HepG2 (cell line): ENCODE results near the gene SIGLEC6. TPM values are rescaled to one million over a fixed set of nuclear protein-coding genes. Genes with fewer than 3 reads are reported as not detected.

Experiments used
- ARNT2 ChIP-seq: sonication (generic); formaldehyde crosslinking; IDR thresholded peaks from 2 replicates; pipeline ENCODE4 v1.8.0; 2022; ENCODE audit warnings: mild to moderate bottlenecking, low read depth, missing genetic modification reagents, moderate library complexity
- CENPX ChIP-seq: sonication (generic); formaldehyde crosslinking; IDR thresholded peaks from 2 replicates; pipeline ENCODE4 v1.9.0; 2021; ENCODE audit warnings: mild to moderate bottlenecking, missing genetic modification reagents, moderate library complexity
- HMGA1 ChIP-seq: sonication (generic); formaldehyde crosslinking; conservative IDR thresholded peaks from 2 replicates; pipeline ENCODE4 v1.4.0; 2020; ENCODE audit warnings: missing genetic modification reagents
- MXI1 ChIP-seq: IDR thresholded peaks from 3 replicates; pipeline ENCODE4 v1.6.1; 2012; ENCODE audit warnings: low read depth, low read length, inconsistent platforms, borderline replicate concordance
- MZF1 ChIP-seq: sonication (generic); formaldehyde crosslinking; IDR thresholded peaks from 2 replicates; pipeline ENCODE4 v1.8.1; 2023; ENCODE audit warnings: mild to moderate bottlenecking, missing genetic modification reagents, borderline replicate concordance
- PHF21A ChIP-seq: sonication (generic); formaldehyde crosslinking; IDR thresholded peaks from 2 replicates; pipeline ENCODE4 v1.5.0; 2020; ENCODE audit warnings: mild to moderate bottlenecking, missing genetic modification reagents
- POLR2AphosphoS5 ChIP-seq: IDR thresholded peaks from 2 replicates; pipeline ENCODE4 v1.6.1; 2012; ENCODE audit warnings: low read depth, low read length
- RBM39 ChIP-seq: fragments of 200-400 bp; formaldehyde crosslinking; IDR thresholded peaks from one replicate; pipeline ENCODE4 v1.6.1; 2018; ENCODE audit warnings: antibody characterized with exemption, mild to moderate bottlenecking, low read depth, low read length; ENCODE audit not compliant: poor library complexity, severe bottlenecking
- RCOR2 ChIP-seq: IDR thresholded peaks from 2 replicates; pipeline ENCODE4 v1.6.1; 2016; ENCODE audit warnings: missing biosample characterization, missing genetic modification reagents
- SETDB1 ChIP-seq: sonication (generic); formaldehyde crosslinking; IDR thresholded peaks from 2 replicates; pipeline ENCODE4 v1.5.1; 2020; ENCODE audit warnings: missing genetic modification reagents, mild to moderate bottlenecking, borderline replicate concordance
- TEAD3 ChIP-seq: optimal IDR thresholded peaks from 2 replicates; pipeline ENCODE3; 2016; ENCODE audit warnings: borderline replicate concordance
- ZFX ChIP-seq: sonication (generic); formaldehyde crosslinking; IDR thresholded peaks from 2 replicates; pipeline ENCODE4 v1.4.0; 2020; ENCODE audit warnings: mild to moderate bottlenecking, low read depth, missing genetic modification reagents, moderate library complexity
- ZMYM4 ChIP-seq: sonication (generic); formaldehyde crosslinking; IDR thresholded peaks from 2 replicates; pipeline ENCODE4 v1.8.1; 2023; ENCODE audit warnings: mild to moderate bottlenecking, missing genetic modification reagents
- ZNF552 ChIP-seq: sonication (generic); formaldehyde crosslinking; IDR thresholded peaks from 2 replicates; pipeline ENCODE4 v1.9.0; 2022; ENCODE audit warnings: missing genetic modification reagents, mild to moderate bottlenecking, borderline replicate concordance
- ZNF773 ChIP-seq: sonication (generic); formaldehyde crosslinking; IDR thresholded peaks from 2 replicates; pipeline ENCODE4 v1.4.0; 2020; ENCODE audit warnings: missing genetic modification reagents, borderline replicate concordance
- ZNF839 ChIP-seq: sonication (generic); formaldehyde crosslinking; IDR thresholded peaks from 2 replicates; pipeline ENCODE4 v1.4.0; 2020; ENCODE audit warnings: missing genetic modification reagents, mild to moderate bottlenecking, borderline replicate concordance
- polyA plus RNA-seq, 8 experiments: library from polyadenylated mRNA; depleted of rRNA in 3 of 8; stranded (reverse) in 7 of 8; unstranded in 1 of 8; fragments of >200 nt; fragmentation: Illumina TruSeq in 4 of 8; extraction: Trizol in 4 of 8; gene quantifications; 2 replicates each; pipeline versions ENCODE4 v1.2.1 to v1.2.3, GENCODE V29; 2011 to 2016; ENCODE audit warnings: low read depth in 4 of 8, missing spikeins in 1 of 8, mixed read lengths in 1 of 8; ENCODE audit not compliant: insufficient read depth in 1 of 8
- total RNA-seq, 5 experiments: library from RNA; depleted of rRNA; stranded (reverse); fragments of >200 nt; fragmentation: Illumina TruSeq; extraction: Trizol; gene quantifications; 2 replicates each; pipeline ENCODE4 v1.2.3, GENCODE V29; 2016; ENCODE audit warnings: low read depth in 1 of 5
- TF ChIP-seq, protein P1 (sequence below): sonication (generic); formaldehyde crosslinking; IDR thresholded peaks from one replicate; pipeline ENCODE4 v1.5.1; 2020; ENCODE audit warnings: mild to moderate bottlenecking, missing genetic modification reagents; ENCODE audit errors: not compliant biosample characterization
- TF ChIP-seq, protein P2 (sequence below): IDR thresholded peaks from 2 replicates; pipeline ENCODE4 v1.6.1; 2016; ENCODE audit warnings: mild to moderate bottlenecking
- TF ChIP-seq, protein P3 (sequence below): IDR thresholded peaks from 2 replicates; pipeline ENCODE4 v1.6.1; 2016; ENCODE audit warnings: missing biosample characterization, missing genetic modification reagents, low read depth

The SIGLEC6 gene
- total and polyA plus RNA-seq, 2 of the 13 experiments (the other 11 are each of a cell fraction or from before 2014, with no cell fraction given) = not detected

- TF ChIP-seq ZFX (CRISPR knock-in tag) (no peak), TEAD3 (CRISPR knock-in tag) (peak; percentile 18), ZNF552 (CRISPR knock-in tag) (no peak), ZNF839 (no peak), MZF1 (CRISPR knock-in tag) (no peak), RCOR2 (CRISPR knock-in tag) (no peak), HMGA1 (CRISPR knock-in tag) (no peak), SETDB1 (CRISPR knock-in tag) (no peak), CENPX (no peak), ZNF773 (CRISPR knock-in tag) (peak; percentile 96; the same call in 1 of the 2 replicates), PHF21A (CRISPR knock-in tag) (no peak), ZMYM4 (CRISPR knock-in tag) (no peak), RBM39 (no peak), MXI1 (no peak), ARNT2 (peak; percentile 68; the same call in 1 of the 2 replicates), POLR2AphosphoS5 (no peak)
- TF ChIP-seq, protein P1, sequence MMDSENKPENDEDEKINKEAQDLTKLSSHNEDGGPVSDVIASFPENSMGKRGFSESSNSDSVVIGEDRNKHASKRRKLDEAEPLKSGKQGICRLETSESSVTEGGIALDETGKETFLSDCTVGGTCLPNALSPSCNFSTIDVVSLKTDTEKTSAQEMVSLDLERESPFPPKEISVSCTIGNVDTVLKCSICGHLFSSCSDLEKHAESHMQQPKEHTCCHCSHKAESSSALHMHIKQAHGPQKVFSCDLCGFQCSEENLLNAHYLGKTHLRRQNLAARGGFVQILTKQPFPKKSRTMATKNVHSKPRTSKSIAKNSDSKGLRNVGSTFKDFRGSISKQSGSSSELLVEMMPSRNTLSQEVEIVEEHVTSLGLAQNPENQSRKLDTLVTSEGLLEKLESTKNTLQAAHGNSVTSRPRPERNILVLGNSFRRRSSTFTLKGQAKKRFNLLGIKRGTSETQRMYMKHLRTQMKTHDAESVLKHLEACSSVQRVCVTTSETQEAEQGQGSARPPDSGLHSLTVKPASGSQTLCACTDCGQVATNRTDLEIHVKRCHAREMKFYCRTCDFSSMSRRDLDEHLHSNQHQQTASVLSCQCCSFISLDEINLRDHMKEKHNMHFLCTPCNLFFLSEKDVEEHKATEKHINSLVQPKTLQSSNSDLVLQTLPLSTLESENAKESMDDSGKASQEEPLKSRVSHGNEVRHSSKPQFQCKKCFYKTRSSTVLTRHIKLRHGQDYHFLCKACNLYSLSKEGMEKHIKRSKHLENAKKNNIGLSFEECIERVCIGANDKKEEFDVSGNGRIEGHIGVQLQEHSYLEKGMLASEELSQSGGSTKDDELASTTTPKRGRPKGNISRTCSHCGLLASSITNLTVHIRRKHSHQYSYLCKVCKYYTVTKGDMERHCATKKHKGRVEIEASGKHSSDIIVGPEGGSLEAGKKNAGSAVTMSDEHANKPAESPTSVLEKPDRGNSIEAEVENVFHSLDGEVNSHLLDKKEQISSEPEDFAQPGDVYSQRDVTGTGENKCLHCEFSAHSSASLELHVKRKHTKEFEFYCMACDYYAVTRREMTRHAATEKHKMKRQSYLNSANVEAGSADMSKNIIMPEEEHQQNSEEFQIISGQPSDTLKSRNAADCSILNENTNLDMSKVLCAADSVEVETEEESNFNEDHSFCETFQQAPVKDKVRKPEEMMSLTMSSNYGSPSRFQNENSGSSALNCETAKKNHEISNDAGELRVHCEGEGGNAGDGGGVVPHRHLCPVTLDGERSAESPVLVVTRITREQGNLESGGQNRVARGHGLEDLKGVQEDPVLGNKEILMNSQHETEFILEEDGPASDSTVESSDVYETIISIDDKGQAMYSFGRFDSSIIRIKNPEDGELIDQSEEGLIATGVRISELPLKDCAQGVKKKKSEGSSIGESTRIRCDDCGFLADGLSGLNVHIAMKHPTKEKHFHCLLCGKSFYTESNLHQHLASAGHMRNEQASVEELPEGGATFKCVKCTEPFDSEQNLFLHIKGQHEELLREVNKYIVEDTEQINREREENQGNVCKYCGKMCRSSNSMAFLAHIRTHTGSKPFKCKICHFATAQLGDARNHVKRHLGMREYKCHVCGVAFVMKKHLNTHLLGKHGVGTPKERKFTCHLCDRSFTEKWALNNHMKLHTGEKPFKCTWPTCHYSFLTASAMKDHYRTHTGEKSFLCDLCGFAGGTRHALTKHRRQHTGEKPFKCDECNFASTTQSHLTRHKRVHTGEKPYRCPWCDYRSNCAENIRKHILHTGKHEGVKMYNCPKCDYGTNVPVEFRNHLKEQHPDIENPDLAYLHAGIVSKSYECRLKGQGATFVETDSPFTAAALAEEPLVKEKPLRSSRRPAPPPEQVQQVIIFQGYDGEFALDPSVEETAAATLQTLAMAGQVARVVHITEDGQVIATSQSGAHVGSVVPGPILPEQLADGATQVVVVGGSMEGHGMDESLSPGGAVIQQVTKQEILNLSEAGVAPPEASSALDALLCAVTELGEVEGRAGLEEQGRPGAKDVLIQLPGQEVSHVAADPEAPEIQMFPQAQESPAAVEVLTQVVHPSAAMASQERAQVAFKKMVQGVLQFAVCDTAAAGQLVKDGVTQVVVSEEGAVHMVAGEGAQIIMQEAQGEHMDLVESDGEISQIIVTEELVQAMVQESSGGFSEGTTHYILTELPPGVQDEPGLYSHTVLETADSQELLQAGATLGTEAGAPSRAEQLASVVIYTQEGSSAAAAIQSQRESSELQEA (CRISPR knock-in tag) = no peak
- TF ChIP-seq, protein P2, sequence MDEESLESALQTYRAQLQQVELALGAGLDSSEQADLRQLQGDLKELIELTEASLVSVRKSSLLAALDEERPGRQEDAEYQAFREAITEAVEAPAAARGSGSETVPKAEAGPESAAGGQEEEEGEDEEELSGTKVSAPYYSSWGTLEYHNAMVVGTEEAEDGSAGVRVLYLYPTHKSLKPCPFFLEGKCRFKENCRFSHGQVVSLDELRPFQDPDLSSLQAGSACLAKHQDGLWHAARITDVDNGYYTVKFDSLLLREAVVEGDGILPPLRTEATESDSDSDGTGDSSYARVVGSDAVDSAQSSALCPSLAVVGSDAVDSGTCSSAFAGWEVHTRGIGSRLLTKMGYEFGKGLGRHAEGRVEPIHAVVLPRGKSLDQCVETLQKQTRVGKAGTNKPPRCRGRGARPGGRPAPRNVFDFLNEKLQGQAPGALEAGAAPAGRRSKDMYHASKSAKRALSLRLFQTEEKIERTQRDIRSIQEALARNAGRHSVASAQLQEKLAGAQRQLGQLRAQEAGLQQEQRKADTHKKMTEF = no peak; the same call in 1 of the 2 replicates
- TF ChIP-seq, protein P3, sequence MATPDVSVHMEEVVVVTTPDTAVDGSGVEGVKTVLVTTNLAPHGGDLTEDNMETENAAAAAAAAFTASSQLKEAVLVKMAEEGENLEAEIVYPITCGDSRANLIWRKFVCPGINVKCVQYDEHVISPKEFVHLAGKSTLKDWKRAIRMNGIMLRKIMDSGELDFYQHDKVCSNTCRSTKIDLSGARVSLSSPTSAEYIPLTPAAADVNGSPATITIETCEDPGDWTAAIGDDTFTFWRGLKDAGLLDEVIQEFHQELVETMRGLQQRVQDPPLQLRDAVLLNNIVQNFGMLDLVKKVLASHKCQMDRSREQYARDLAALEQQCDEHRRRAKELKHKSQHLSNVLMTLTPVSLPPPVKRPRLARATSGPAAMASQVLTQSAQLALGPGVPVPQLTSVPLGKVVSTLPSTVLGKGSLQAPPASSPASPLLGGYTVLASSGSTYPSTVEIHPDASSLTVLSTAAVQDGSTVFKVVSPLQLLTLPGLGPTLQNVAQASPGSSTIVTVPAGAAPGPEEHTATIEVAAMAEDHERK (CRISPR knock-in tag) = no peak
Observed at GRCh38 chr19:51552996-51553725, 21.7 kb upstream of the SIGLEC6 start (continued).
